Nephron (organoid): Measurements from ENCODE around the gene RYR1.

ENCODE experiments used
- H3K27ac Mint-ChIP-seq, 3 experiments: 2 replicates each; pipeline ENCODE4 v1.8.0; 2020; ENCODE audit warnings: mixed read lengths in 3 of 3, mild to moderate bottlenecking in 2 of 3, moderate library complexity in 1 of 3
- H3K27me3 Mint-ChIP-seq: 2 replicates; pipeline ENCODE4 v1.8.0; 2021; ENCODE audit warnings: low read depth, mild to moderate bottlenecking, moderate library complexity, mixed read lengths
- H3K36me3 Mint-ChIP-seq: 2 replicates; pipeline ENCODE4 v1.8.0; 2020; ENCODE audit warnings: low read depth, mixed read lengths
- H3K4me1 Mint-ChIP-seq: 2 replicates; pipeline ENCODE4 v1.8.0; 2020; ENCODE audit warnings: mixed read lengths
- H3K4me3 Mint-ChIP-seq, 3 experiments: 2 replicates each; pipeline ENCODE4 v1.8.0; 2020; ENCODE audit warnings: mild to moderate bottlenecking in 3 of 3, mixed read lengths in 3 of 3, moderate library complexity in 2 of 3
- H3K9me3 Mint-ChIP-seq: 2 replicates; pipeline ENCODE4 v1.8.0; 2020; ENCODE audit warnings: mixed read lengths
- TF ChIP-seq, protein P1 (sequence below), 3 experiments: fragments of 200-600 bp; sonication (generic); IDR thresholded peaks; one replicate each; pipeline ENCODE4 v1.5.0; 2021; ENCODE audit warnings: antibody characterized with exemption in 3 of 3; ENCODE audit not compliant: unreplicated experiment in 3 of 3

Gene RYR1

DNA sequence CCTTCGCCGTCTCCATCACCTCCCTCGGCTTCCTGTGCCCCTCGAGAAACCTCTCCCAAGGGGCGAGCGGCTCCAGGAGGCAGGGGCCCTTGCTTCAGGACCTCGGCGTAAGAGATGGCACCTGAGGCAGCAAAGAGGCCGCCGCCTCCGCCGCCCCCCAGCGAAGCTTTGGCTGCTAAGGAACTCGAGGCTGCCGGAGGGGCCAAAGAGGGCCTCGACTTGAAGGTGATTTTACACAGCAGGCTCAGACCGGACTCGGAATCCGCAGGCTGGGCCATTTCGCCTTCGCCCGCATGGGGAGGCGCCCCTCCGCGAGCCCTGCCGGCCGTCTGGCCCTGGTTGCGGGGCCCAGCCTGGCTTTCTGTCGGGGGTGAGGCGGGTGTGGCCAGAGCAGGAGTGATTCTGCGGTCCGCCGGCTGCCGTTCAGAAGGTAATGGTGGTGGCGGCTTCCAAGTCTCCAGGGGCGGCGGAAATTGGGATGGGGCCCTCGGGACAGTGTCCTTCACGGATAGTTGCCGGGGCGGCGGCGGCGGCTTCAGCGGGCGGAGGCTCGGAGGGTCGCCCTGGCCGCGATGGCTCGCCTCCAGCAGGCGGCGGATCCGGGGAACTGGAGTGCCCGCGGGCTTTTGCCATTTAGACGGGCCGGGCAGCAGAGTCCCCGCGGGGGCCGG is 47.1 kb upstream of the RYR1 start:
- H3K36me3 Mint-ChIP-seq: peaks cover 26% of the 10 kb centered on the region
- TF ChIP-seq, protein P1, sequence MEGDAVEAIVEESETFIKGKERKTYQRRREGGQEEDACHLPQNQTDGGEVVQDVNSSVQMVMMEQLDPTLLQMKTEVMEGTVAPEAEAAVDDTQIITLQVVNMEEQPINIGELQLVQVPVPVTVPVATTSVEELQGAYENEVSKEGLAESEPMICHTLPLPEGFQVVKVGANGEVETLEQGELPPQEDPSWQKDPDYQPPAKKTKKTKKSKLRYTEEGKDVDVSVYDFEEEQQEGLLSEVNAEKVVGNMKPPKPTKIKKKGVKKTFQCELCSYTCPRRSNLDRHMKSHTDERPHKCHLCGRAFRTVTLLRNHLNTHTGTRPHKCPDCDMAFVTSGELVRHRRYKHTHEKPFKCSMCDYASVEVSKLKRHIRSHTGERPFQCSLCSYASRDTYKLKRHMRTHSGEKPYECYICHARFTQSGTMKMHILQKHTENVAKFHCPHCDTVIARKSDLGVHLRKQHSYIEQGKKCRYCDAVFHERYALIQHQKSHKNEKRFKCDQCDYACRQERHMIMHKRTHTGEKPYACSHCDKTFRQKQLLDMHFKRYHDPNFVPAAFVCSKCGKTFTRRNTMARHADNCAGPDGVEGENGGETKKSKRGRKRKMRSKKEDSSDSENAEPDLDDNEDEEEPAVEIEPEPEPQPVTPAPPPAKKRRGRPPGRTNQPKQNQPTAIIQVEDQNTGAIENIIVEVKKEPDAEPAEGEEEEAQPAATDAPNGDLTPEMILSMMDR (IDR thresholded peaks at IDR 0.05; ENCODE audit: unreplicated experiment in 3 of 3): no peak
- H3K27me3 Mint-ChIP-seq: peaks cover 36% of the 10 kb centered on the region
- H3K27ac Mint-ChIP-seq: no peak overlapping the region
- peaks cover 16% of the 10 kb centered on the region for H3K4me1 Mint-ChIP-seq
- peak overlapping the region in 1 of 3 experiments; percentile 43 for H3K4me3 Mint-ChIP-seq
- H3K9me3 Mint-ChIP-seq: no peaks in the 10 kb centered on the region

GRCh38 chr19:38386971-38387549 is 46.4 kb upstream of the RYR1 start:
- peaks cover 16% of the 10 kb centered on the region for H3K4me1 Mint-ChIP-seq
- H3K27me3 Mint-ChIP-seq: peaks cover 38% of the 10 kb centered on the region
- TF ChIP-seq, protein P1 (IDR thresholded peaks at IDR 0.05; ENCODE audit: unreplicated experiment in 3 of 3): no peak
- peaks cover 20% of the 10 kb centered on the region for H3K36me3 Mint-ChIP-seq
- H3K9me3 Mint-ChIP-seq: no peaks in the 10 kb centered on the region
- peak overlapping the region in 2 of 3 experiments; percentile 31 to 71 for H3K27ac Mint-ChIP-seq
- peak overlapping the region; percentile 84 to 94 (median 89) for H3K4me3 Mint-ChIP-seq

GRCh38 chr19:38387550-38388348 is 45.7 kb upstream of the RYR1 start, which contains the start of gene GGN:
GGN (minus strand) TSS chr19:38388034; CDS start chr19:38387261, 773 bp downstream.
- H3K4me1 Mint-ChIP-seq: peaks cover 16% of the 10 kb centered on the region
- H3K9me3 Mint-ChIP-seq: no peaks in the 10 kb centered on the region
- peaks cover 38% of the 10 kb centered on the region for H3K27me3 Mint-ChIP-seq
- H3K27ac Mint-ChIP-seq: peak within 1 kb of the TSS; percentile 20 to 71 (median 69)
- peaks cover 17% of the 10 kb centered on the region for H3K36me3 Mint-ChIP-seq
- TF ChIP-seq, protein P1 (IDR thresholded peaks at IDR 0.05; ENCODE audit: unreplicated experiment in 3 of 3): no peak
- peak within 1 kb of the TSS; percentile 89 to 94 (median 92) for H3K4me3 Mint-ChIP-seq

GRCh38 chr19:38388349-38389100 is 45.0 kb upstream of the RYR1 start, which contains the start of gene SPRED3:
SPRED3 (plus strand) TSS chr19:38388697; CDS start chr19:38390303, 1,606 bp downstream.
- TF ChIP-seq, protein P1 (IDR thresholded peaks at IDR 0.05; ENCODE audit: unreplicated experiment in 3 of 3): no peak
- peaks cover 16% of the 10 kb centered on the region for H3K4me1 Mint-ChIP-seq
- H3K36me3 Mint-ChIP-seq: peaks cover 10% of the 10 kb centered on the region
- no peaks in the 10 kb centered on the region for H3K9me3 Mint-ChIP-seq
- H3K27me3 Mint-ChIP-seq: peaks cover 38% of the 10 kb centered on the region
- peak within 1 kb of the TSS; percentile 89 to 94 (median 92) for H3K4me3 Mint-ChIP-seq
- peak within 1 kb of the TSS; percentile 20 to 71 (median 69) for H3K27ac Mint-ChIP-seq

GRCh38 chr19:38389101-38389925 is 44.2 kb upstream of the RYR1 start:
- H3K27me3 Mint-ChIP-seq: peaks cover 34% of the 10 kb centered on the region
- no peak overlapping the region for H3K27ac Mint-ChIP-seq
- peaks cover 14% of the 10 kb centered on the region for H3K36me3 Mint-ChIP-seq
- TF ChIP-seq, protein P1 (IDR thresholded peaks at IDR 0.05; ENCODE audit: unreplicated experiment in 3 of 3): no peak
- peaks cover 3% of the 10 kb centered on the region for H3K9me3 Mint-ChIP-seq
- H3K4me3 Mint-ChIP-seq: peak overlapping the region; percentile 80 to 92 (median 85)
- H3K4me1 Mint-ChIP-seq: peaks cover 16% of the 10 kb centered on the region
